HS-27A (cell line): ENCODE measurements around the gene TMEM87B.
"Not testable (repeated sequence)": the region's sequence is repeated elsewhere in the genome, so short reads cannot be mapped to it uniquely, and the experiment has no call there.

ENCODE experiments used
- DNase-seq: peaks from one replicate; pipeline ENCODE4 v3.0.0-alpha.2; 2012; ENCODE audit warnings: low read depth, missing footprints

TMEM87B gene

GRCh38 chr2:112033600-112033999, 21.5 kb upstream of the TMEM87B start:
- peak; percentile 46 for DNase-seq

- no peak for DNase-seq
These were observed 20.1 kb upstream of the TMEM87B start for GRCh38 chr2:112034924-112035323.

GRCh38 chr2:112035786-112036185, 19.3 kb upstream of the TMEM87B start:
- no peak for DNase-seq

GRCh38 chr2:112039556-112039955, 15.5 kb upstream of the TMEM87B start:
- DNase-seq, result not testable (repeated sequence)

GRCh38 chr2:112040066-112040465, 15.0 kb upstream of the TMEM87B start:
- DNase-seq, result not testable (repeated sequence)

- not testable (repeated sequence) for DNase-seq
These were observed 13.6 kb upstream of the TMEM87B start for GRCh38 chr2:112041460-112041859.

- no peak for DNase-seq
These were observed 9.5 kb upstream of the TMEM87B start for GRCh38 chr2:112045446-112046014.

GRCh38 chr2:112046231-112046630, 8.8 kb upstream of the TMEM87B start:
- DNase-seq, result no peak

- DNase-seq, result no peak
These were observed 7.4 kb upstream of the TMEM87B start for GRCh38 chr2:112047537-112048235.

GRCh38 chr2:112048236-112048592, 6.9 kb upstream of the TMEM87B start:
- no peak for DNase-seq

GRCh38 chr2:112048887-112049286, 6.2 kb upstream of the TMEM87B start:
- peak; percentile 76 for DNase-seq

GRCh38 chr2:112050316-112050715, 4.8 kb upstream of the TMEM87B start:
- DNase-seq, result no peak

- DNase-seq, result peak; percentile 99
These were observed 887 bp upstream of the TMEM87B start for GRCh38 chr2:112053917-112054846.

GRCh38 chr2:112055730-112056625, 909 bp downstream of the TMEM87B start:
- peak; percentile 79 for DNase-seq

GRCh38 chr2:112056626-112056987, 1.5 kb downstream of the TMEM87B start:
- no peak for DNase-seq

- no peak for DNase-seq
These were observed 4.6 kb downstream of the TMEM87B start for GRCh38 chr2:112059671-112060070.

- no peak for DNase-seq
These were observed 6.2 kb downstream of the TMEM87B start for GRCh38 chr2:112061299-112061698.

- no peak for DNase-seq
These were observed 6.8 kb downstream of the TMEM87B start for GRCh38 chr2:112061840-112062239.

- no peak for DNase-seq
These were observed 7.8 kb downstream of the TMEM87B start for GRCh38 chr2:112062894-112063293.

- no peak for DNase-seq
These were observed 10.4 kb downstream of the TMEM87B start for GRCh38 chr2:112065486-112065885.

- DNase-seq, result peak; percentile 62
These were observed 10.9 kb downstream of the TMEM87B start for GRCh38 chr2:112065966-112066365.

GRCh38 chr2:112069794-112070193, 14.7 kb downstream of the TMEM87B start:
- DNase-seq, result not testable (repeated sequence)
